HG03571 (cell line): ENCODE results near the gene EIF3C.
A peak's percentile ranks its signal among the peaks of the same experiment; 100 is the strongest.
"Not testable (repeated sequence)": the region's sequence is repeated elsewhere in the genome, so short reads cannot be mapped to it uniquely, and the experiment has no call there.

Experiments used
- ATAC-seq: cut with Tn5 transposase; IDR thresholded peaks from one replicate; pipeline ENCODE4 v1.9.1; 2021; ENCODE audit not compliant: unreplicated experiment

Gene EIF3C

GRCh38 chr16:28711220-28712083 is at the start of gene EIF3C:
TSS of gene EIF3C (plus strand) at chr16:28711464. CDS start at chr16:28711687, 223 bp downstream.
- ATAC-seq = peak; percentile 92

GRCh38 chr16:28666264-28666663 is 45.0 kb upstream of the EIF3C start:
- not testable (repeated sequence) for ATAC-seq

GRCh38 chr16:28667480-28667879 is 43.8 kb upstream of the EIF3C start:
- ATAC-seq = not testable (repeated sequence)

GRCh38 chr16:28668199-28668598 is 43.1 kb upstream of the EIF3C start:
- ATAC-seq = not testable (repeated sequence)

- not testable (repeated sequence) for ATAC-seq
Observed at GRCh38 chr16:28688327-28688952, 22.8 kb upstream of the EIF3C start.

- ATAC-seq = not testable (repeated sequence)
Observed at GRCh38 chr16:28689425-28689824, 21.8 kb upstream of the EIF3C start.

GRCh38 chr16:28691722-28692121 is 19.5 kb upstream of the EIF3C start:
- not testable (repeated sequence) for ATAC-seq

GRCh38 chr16:28693257-28693950 is 17.9 kb upstream of the EIF3C start:
- ATAC-seq = not testable (repeated sequence)

- not testable (repeated sequence) for ATAC-seq
Observed at GRCh38 chr16:28699792-28700191, 11.5 kb upstream of the EIF3C start.

- not testable (repeated sequence) for ATAC-seq
Observed at GRCh38 chr16:28700349-28700748, 10.9 kb upstream of the EIF3C start.

GRCh38 chr16:28701384-28701783 is 9.9 kb upstream of the EIF3C start:
- ATAC-seq = not testable (repeated sequence)

GRCh38 chr16:28704246-28704645 is 7.0 kb upstream of the EIF3C start:
- ATAC-seq = not testable (repeated sequence)

GRCh38 chr16:28722852-28723650 is 11.8 kb downstream of the EIF3C start:
- not testable (repeated sequence) for ATAC-seq

- not testable (repeated sequence) for ATAC-seq
Observed at GRCh38 chr16:28731253-28731652, 20.0 kb downstream of the EIF3C start.

- ATAC-seq = not testable (repeated sequence)
Observed at GRCh38 chr16:28732455-28733124, 21.3 kb downstream of the EIF3C start.

GRCh38 chr16:28739787-28740186 is 28.5 kb downstream of the EIF3C start:
- not testable (repeated sequence) for ATAC-seq

GRCh38 chr16:28740631-28741030 is 29.4 kb downstream of the EIF3C start:
- not testable (repeated sequence) for ATAC-seq

- ATAC-seq = not testable (repeated sequence)
Observed at GRCh38 chr16:28741295-28741694, 30.0 kb downstream of the EIF3C start.

- not testable (repeated sequence) for ATAC-seq
Observed at GRCh38 chr16:28746618-28747350, 35.5 kb downstream of the EIF3C start.
